GM19324 (cell line): Measurements from ENCODE around the gene RPL13.

ENCODE experiments used
- ATAC-seq: cut with Tn5 transposase; IDR thresholded peaks from one replicate; pipeline ENCODE4 v1.9.1; 2021; ENCODE audit warnings: mild to moderate bottlenecking, moderate library complexity; ENCODE audit not compliant: unreplicated experiment, low FRiP score

The RPL13 gene

GRCh38 chr16:89613231-89613953 lies 52.9 kb downstream of the RPL13 start, which contains the start of gene DPEP1:
TSS of gene DPEP1 (plus strand) at chr16:89613642. CDS start at chr16:89630411, 16,769 bp downstream.
- no peak for ATAC-seq

- ATAC-seq, result no peak
Observed at GRCh38 chr16:89613954-89614459, 53.5 kb downstream of the RPL13 start.
